Measurements from ENCODE around the gene RBKS.

DNA sequence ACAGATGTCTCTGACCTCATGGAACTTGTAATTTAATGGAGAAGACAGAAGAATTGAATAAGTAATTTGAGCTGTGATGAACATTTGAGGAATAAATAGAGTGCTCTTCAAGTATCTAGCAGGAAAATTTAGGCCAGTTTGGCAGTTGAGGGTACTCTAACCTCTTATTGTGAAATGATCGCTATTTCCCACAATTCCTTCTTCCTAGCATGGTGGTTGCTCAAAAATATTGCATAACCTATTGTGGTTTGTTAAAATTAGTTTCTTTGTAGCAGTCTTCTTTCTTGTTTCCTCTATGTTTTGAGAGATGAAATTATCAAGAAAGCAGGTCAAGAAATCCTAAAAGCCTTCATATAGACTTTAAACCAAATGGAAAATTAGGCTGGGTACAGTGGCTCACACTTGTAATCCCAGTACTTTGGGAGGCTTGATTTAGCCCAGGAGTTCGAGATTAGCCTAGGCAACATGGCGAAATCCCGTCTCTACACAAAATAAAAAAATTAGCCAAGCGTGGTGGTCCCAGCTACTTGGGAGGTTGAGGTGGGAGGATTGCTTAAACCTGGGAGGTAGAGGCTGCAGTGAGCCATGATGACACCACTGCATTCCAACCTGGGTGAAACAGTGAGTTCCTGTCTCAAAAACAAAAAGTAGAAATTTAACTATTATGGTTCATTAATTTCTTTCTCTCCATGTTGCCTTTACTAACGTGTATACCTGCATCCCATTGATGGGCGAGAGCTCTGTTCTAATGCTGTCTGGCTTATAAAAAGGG is 58.7 kb downstream of the RBKS start:
- TF ChIP-seq, protein P1, sequence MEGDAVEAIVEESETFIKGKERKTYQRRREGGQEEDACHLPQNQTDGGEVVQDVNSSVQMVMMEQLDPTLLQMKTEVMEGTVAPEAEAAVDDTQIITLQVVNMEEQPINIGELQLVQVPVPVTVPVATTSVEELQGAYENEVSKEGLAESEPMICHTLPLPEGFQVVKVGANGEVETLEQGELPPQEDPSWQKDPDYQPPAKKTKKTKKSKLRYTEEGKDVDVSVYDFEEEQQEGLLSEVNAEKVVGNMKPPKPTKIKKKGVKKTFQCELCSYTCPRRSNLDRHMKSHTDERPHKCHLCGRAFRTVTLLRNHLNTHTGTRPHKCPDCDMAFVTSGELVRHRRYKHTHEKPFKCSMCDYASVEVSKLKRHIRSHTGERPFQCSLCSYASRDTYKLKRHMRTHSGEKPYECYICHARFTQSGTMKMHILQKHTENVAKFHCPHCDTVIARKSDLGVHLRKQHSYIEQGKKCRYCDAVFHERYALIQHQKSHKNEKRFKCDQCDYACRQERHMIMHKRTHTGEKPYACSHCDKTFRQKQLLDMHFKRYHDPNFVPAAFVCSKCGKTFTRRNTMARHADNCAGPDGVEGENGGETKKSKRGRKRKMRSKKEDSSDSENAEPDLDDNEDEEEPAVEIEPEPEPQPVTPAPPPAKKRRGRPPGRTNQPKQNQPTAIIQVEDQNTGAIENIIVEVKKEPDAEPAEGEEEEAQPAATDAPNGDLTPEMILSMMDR (IDR thresholded peaks at IDR 0.05; ENCODE audit: insufficient read depth, low read depth, low read length) = no peak
- TF ChIP-seq EZH2 (IDR thresholded peaks at IDR 0.05; ENCODE audit: insufficient read depth, low read length) = no peak

Data from astrocyte (in vitro differentiated cells and primary cell).